Bronchial epithelial cell (primary cell): ENCODE data around the gene MACF1. TPM values are rescaled to one million over a fixed set of nuclear protein-coding genes. Genes with fewer than 3 reads are reported as not detected.

Experiments
- DNase-seq: peaks from one replicate; pipeline ENCODE4 v3.0.0-alpha.2; 2010; ENCODE audit warnings: low read depth
- FAIRE-seq: peaks from 2 replicates; lab custom pipeline; 2011; peaks lifted over from hg19 to GRCh38; lab: Jason Lieb, UNC
- H3K27me3 ChIP-seq: 2 replicates; pipeline ENCODE4 v1.5.1; 2011; ENCODE audit warnings: low read length; ENCODE audit not compliant: control insufficient read depth, insufficient read depth
- H3K36me3 ChIP-seq: 2 replicates; pipeline ENCODE4 v1.5.1; 2011; ENCODE audit warnings: low read length; ENCODE audit not compliant: control insufficient read depth, insufficient read depth
- H3K4me3 ChIP-seq: 2 replicates; pipeline ENCODE4 v1.5.1; 2011; ENCODE audit warnings: mild to moderate bottlenecking, low read depth, low read length, control low read depth
- total RNA-seq: library from RNA; depleted of rRNA; stranded (reverse); fragments of >200 nt; gene quantifications from 2 replicates; pipeline ENCODE4 v1.2.1, GENCODE V29; 2014
- TF ChIP-seq, protein P1 (sequence below): IDR thresholded peaks from 2 replicates; pipeline ENCODE4 v1.5.1; 2011; ENCODE audit warnings: mild to moderate bottlenecking, moderate library complexity, low read length, control low read depth, inconsistent platforms; ENCODE audit not compliant: insufficient read depth, severe bottlenecking

MACF1 gene
- total RNA-seq, 1 donor from 2014 or later: 163 TPM

DNA sequence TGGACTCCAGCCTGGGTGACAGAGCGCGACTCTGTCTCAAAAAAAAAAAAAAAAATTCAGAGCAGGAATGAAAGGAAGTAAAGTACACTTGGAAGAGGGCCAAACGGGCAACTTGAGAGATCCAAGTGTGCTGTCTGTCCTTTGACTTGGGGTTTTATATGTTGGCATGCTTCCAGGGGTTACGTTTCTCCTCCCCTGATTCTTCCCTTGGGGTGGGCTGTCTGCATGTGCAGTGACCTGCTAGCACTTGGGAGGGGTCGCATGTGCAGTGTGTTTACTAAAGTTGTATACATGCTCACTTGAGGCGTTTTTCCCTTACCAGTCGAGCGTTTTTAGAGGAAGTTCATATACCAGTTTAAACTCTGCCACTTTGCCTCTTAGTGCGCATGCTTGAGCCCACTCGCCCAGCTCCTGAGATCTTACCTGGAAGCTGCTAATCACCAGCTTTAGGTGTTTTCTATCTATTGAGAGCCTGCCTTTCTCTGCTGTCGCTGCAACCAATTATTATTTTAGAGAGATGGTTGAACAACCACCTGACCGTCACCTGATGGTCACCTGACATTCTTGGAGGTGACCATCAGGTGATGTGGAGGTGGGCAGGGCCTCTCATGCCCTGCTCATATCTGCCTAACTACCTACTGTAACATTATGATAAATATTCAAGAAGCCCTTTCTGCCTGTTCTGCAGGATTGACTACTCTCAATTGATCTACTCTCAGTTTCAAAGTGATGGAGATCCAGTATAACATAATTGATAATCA is 140.1 kb downstream of the MACF1 start:
- FAIRE-seq (no peak), DNase-seq (no peak)
- Histone ChIP-seq H3K27me3 (no peaks in the 10 kb centered on the region), H3K36me3 (peaks cover 18% of the 10 kb centered on the region), H3K4me3 (no peak overlapping the region)
- TF ChIP-seq, protein P1, sequence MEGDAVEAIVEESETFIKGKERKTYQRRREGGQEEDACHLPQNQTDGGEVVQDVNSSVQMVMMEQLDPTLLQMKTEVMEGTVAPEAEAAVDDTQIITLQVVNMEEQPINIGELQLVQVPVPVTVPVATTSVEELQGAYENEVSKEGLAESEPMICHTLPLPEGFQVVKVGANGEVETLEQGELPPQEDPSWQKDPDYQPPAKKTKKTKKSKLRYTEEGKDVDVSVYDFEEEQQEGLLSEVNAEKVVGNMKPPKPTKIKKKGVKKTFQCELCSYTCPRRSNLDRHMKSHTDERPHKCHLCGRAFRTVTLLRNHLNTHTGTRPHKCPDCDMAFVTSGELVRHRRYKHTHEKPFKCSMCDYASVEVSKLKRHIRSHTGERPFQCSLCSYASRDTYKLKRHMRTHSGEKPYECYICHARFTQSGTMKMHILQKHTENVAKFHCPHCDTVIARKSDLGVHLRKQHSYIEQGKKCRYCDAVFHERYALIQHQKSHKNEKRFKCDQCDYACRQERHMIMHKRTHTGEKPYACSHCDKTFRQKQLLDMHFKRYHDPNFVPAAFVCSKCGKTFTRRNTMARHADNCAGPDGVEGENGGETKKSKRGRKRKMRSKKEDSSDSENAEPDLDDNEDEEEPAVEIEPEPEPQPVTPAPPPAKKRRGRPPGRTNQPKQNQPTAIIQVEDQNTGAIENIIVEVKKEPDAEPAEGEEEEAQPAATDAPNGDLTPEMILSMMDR: no peak

- H3K27me3 ChIP-seq: no peaks in the 10 kb centered on the region
- H3K4me3 ChIP-seq: no peak overlapping the region
- peak; percentile 18 for FAIRE-seq
- DNase-seq: no peak
- TF ChIP-seq, protein P1: no peak
- H3K36me3 ChIP-seq: peaks cover 24% of the 10 kb centered on the region
Measured at GRCh38 chr1:39346872-39347271, 142.4 kb downstream of the MACF1 start.

DNA sequence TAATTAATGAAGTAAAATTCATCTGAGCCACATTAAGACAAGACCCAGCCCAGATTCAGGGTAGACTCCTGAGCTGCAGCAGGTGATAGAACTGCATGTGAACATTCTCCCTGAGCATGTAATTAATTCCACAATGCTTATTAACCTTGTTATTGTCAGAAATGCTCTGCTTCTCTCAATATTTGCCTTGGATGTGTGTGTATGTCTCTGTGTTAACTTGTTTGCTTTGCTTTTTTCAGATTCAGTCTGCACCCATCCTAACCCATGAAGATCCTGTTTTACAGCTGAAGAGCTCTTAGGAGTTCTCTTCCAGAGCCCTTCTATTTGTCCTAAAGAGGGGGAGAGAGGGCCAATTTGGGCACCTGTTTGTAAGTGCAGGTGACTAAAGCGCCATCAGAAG is 143.8 kb downstream of the MACF1 start:
- peaks cover 28% of the 10 kb centered on the region for H3K36me3 ChIP-seq
- TF ChIP-seq, protein P1: no peak
- FAIRE-seq (no peak), DNase-seq (no peak)
- no peak overlapping the region for H3K4me3 ChIP-seq
- H3K27me3 ChIP-seq: no peaks in the 10 kb centered on the region

DNA sequence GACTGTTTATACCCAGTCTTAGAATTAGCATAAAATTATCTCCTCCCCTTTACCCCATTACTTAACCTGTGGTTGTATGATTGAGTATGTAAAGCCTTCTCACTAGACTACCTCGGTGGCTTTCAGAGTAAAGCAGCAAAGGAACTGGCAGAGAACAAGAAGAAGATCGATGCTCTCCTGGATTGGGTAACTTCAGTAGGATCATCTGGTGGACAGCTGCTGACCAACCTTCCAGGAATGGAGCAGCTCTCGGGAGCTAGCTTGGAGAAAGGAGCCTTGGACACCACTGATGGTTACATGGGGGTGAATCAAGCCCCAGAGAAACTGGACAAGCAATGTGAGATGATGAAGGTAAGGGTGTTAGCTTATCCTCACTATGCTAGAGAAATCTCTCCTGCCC is 148.4 kb downstream of the MACF1 start:
- Histone ChIP-seq H3K4me3 (no peak overlapping the region), H3K36me3 (peaks cover 40% of the 10 kb centered on the region), H3K27me3 (no peaks in the 10 kb centered on the region)
- TF ChIP-seq, protein P1: no peak
- no peak for DNase-seq
- peak; percentile 73 for FAIRE-seq

DNA sequence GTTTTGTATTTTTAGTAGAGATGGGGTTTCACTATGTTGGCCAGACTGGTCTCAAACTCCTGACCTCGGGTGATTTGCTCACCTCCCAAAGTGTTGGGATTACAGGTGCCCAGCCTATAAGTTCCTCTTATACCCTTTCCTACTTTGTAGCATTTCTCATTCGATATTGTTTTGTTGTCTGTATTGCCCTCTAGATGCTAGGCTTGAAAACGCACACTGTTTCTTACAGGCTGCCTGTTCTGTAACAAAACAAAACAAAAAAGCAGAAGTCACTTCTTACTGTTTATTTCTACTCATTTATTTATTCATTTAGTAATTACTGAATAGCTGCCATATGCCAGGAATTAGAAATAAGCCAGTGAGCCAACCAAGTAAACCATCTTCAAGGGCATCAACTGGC is 150.1 kb downstream of the MACF1 start:
- no peak for DNase-seq
- FAIRE-seq: no peak
- TF ChIP-seq, protein P1: no peak
- Histone ChIP-seq H3K27me3 (no peaks in the 10 kb centered on the region), H3K36me3 (peaks cover 43% of the 10 kb centered on the region), H3K4me3 (no peak overlapping the region)
